DMS53 treated with DMSO at 0.1 percent for 48 hours (cell line): Measurements from ENCODE around the gene ELMO3.

ENCODE experiments used
- DNase-seq: peaks from one replicate; lab custom pipeline; 2025; ENCODE audit not compliant: unreplicated experiment; lab: John Stamatoyannopoulos, UW

Gene ELMO3

GRCh38 chr16:67237396-67238277 is 38.7 kb downstream of the ELMO3 start:
- DNase-seq, result no peak

GRCh38 chr16:67238278-67238575 is 39.3 kb downstream of the ELMO3 start:
- DNase-seq, result no peak

GRCh38 chr16:67238806-67239470 is 40.0 kb downstream of the ELMO3 start:
- no peak for DNase-seq

- DNase-seq, result no peak
These were observed 41.6 kb downstream of the ELMO3 start for GRCh38 chr16:67240506-67240905.

GRCh38 chr16:67241008-67241900 is 42.3 kb downstream of the ELMO3 start:
- no peak for DNase-seq

GRCh38 chr16:67242138-67242730 is 43.3 kb downstream of the ELMO3 start:
- DNase-seq, result no peak

GRCh38 chr16:67243481-67243880 is 44.5 kb downstream of the ELMO3 start:
- DNase-seq, result no peak

GRCh38 chr16:67244387-67245185 is 45.7 kb downstream of the ELMO3 start:
- DNase-seq, result peak; percentile 4

- DNase-seq, result no peak
These were observed 46.3 kb downstream of the ELMO3 start for GRCh38 chr16:67245186-67245585.

GRCh38 chr16:67245674-67246080 is 46.7 kb downstream of the ELMO3 start:
- DNase-seq, result no peak

GRCh38 chr16:67246081-67246755 is 47.3 kb downstream of the ELMO3 start:
- DNase-seq, result peak; percentile 53

GRCh38 chr16:67246756-67247191 is 47.8 kb downstream of the ELMO3 start:
- DNase-seq, result peak; percentile 81

GRCh38 chr16:67247192-67248072 is 48.5 kb downstream of the ELMO3 start, which contains the start of gene FHOD1:
TSS of gene FHOD1 (minus strand) at chr16:67247481. CDS start at chr16:67247410, 71 bp downstream.
- DNase-seq, result peak; percentile 71

GRCh38 chr16:67248073-67248400 is 49.1 kb downstream of the ELMO3 start:
- no peak for DNase-seq

- no peak for DNase-seq
These were observed 49.7 kb downstream of the ELMO3 start, which contains the start of gene SLC9A5 for GRCh38 chr16:67248401-67249177. TSS of gene SLC9A5 (plus strand) at chr16:67248979. CDS start at chr16:67249015, 36 bp downstream.

GRCh38 chr16:67249178-67250044 is 50.5 kb downstream of the ELMO3 start:
- no peak for DNase-seq

GRCh38 chr16:67250045-67250327 is 51.1 kb downstream of the ELMO3 start:
- DNase-seq, result no peak
